GM12872 (cell line): ENCODE data around the gene COL24A1.

Experiments
- CTCF ChIP-seq: IDR thresholded peaks from 3 replicates; pipeline ENCODE4 v1.5.1; 2011; ENCODE audit warnings: low read depth, mild to moderate bottlenecking, low read length, moderate library complexity; ENCODE audit not compliant: insufficient read depth

COL24A1 gene

GRCh38 chr1:85975912-85976371 lies 180.6 kb downstream of the COL24A1 start:
- TF ChIP-seq CTCF = no peak

- TF ChIP-seq CTCF = no peak
Measured at GRCh38 chr1:85962457-85962856, 194.1 kb downstream of the COL24A1 start.

- TF ChIP-seq CTCF = no peak
Measured at GRCh38 chr1:85957760-85958159, 198.8 kb downstream of the COL24A1 start.

DNA sequence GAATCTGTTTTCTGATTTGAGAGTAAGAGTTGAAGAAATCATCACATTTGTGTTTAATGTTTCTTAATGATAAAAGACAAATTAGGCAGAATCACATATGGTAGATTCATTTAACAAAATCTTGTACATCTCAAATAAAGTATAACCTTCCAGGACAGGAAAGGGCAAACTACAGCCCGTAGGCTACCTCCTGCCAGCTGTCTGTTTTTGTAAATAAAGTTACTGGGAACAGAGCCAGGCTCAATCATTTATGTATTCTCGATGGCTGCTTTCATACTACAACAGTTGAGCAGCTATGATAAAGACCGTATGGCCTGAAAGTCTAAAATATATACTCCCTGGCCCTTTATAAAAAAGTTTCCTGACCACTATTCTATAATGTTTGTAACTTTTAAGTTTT lies 204.1 kb downstream of the COL24A1 start:
- TF ChIP-seq CTCF = no peak

DNA sequence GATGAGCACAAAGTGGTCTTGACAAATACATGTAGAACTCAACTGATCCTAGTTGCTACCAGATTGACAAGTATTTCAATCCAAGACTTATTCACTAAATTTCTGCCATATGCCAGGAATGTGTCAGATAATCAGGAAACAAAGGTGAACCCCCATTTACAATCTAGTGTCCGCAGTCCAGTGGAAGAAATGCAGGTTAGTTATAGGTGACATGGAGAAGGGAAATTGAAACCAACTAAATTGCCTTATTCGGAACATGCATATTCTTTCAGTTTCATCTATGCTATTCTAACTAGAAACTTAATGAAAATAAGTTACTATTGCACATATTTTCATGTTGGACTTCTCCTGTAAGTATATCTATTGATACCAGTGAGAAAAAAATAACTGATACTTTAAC lies 209.4 kb downstream of the COL24A1 start:
- no peak for TF ChIP-seq CTCF

DNA sequence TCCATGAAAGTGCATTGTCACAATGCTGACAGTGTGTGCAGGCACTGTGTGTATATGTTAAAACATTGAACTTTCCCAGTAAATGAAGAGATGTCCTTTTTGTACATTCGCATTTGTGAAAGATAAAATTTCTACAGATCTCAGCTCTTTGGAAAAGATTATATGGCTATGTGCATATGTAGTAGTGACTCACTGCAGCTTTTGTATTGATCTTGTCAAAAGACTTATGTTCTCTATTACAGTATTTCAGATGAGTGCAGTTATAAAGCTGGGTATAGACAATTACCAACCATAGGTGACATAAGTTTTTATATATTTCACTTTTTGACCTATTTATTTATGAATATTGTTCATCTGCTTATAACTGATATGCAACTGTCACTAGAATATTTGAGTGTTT lies 212.6 kb downstream of the COL24A1 start:
- TF ChIP-seq CTCF = no peak

GRCh38 chr1:85943526-85943925 lies 213.0 kb downstream of the COL24A1 start:
- TF ChIP-seq CTCF = no peak
